Measurements from ENCODE around the gene RMP24.
A peak's percentile ranks its signal among the peaks of the same experiment; 100 is the strongest.

RMP24 gene

GRCh38 chr18:35938562-35938961 lies 33.9 kb upstream of the RMP24 start:
- TF ChIP-seq MYBL2 (CRISPR knock-in tag; IDR thresholded peaks at IDR 0.05) (no peak), IRF1 (CRISPR knock-in tag; IDR thresholded peaks at IDR 0.05) (no peak)
- Mint-ChIP-seq H3K27ac (no peak overlapping the region), H3K4me1 (peaks cover 27% of the 10 kb centered on the region), H3K27me3 (ENCODE audit: low read depth) (no peaks in the 10 kb centered on the region), H3K4me3 (no peak overlapping the region), H3K9me3 (peaks cover 4% of the 10 kb centered on the region), H3K36me3 (peaks cover 46% of the 10 kb centered on the region)
- ChIA-PET POLR2A (no interaction called here), CTCF (interaction anchor here (0.7 to 4.5 kb wide), 8 partner anchors 9 to 182 kb away, joined by 3 to 39 read pairs (median 6); no protein-coding TSS in a partner anchor)
- ATAC-seq (no peak), DNase-seq (ENCODE audit: low spot score) (no peak)

GRCh38 chr18:35939138-35939537 lies 33.3 kb upstream of the RMP24 start:
- CTCF ChIA-PET: interaction anchor here (0.9 to 4.5 kb wide), 8 partner anchors 9 to 183 kb away, joined by 3 to 39 read pairs (median 6); no protein-coding TSS in a partner anchor
- Mint-ChIP-seq H3K27ac (peak overlapping the region; percentile 19; the same call in 1 of the 2 replicates), H3K27me3 (ENCODE audit: low read depth) (no peaks in the 10 kb centered on the region), H3K4me3 (no peak overlapping the region), H3K36me3 (peaks cover 49% of the 10 kb centered on the region), H3K4me1 (peaks cover 27% of the 10 kb centered on the region), H3K9me3 (peaks cover 4% of the 10 kb centered on the region)
- DNase-seq (ENCODE audit: low spot score) (peak; percentile 44), ATAC-seq (peak; percentile 97)
- POLR2A ChIA-PET: no interaction called here
- TF ChIP-seq CTCF (IDR thresholded peaks at IDR 0.05): peak; percentile 33; the same call in 1 of the 2 replicates
- TF ChIP-seq MAX (CRISPR knock-in tag; IDR thresholded peaks at IDR 0.05): no peak
- no peak for TF ChIP-seq E2F4 (CRISPR knock-in tag; IDR thresholded peaks at IDR 0.05; ENCODE audit: borderline replicate concordance, low read depth)

- Mint-ChIP-seq H3K27ac (no peak overlapping the region), H3K4me3 (no peak overlapping the region), H3K4me1 (peaks cover 27% of the 10 kb centered on the region), H3K36me3 (peaks cover 55% of the 10 kb centered on the region), H3K9me3 (peaks cover 4% of the 10 kb centered on the region), H3K27me3 (ENCODE audit: low read depth) (no peaks in the 10 kb centered on the region)
- ATAC-seq (no peak), DNase-seq (ENCODE audit: low spot score) (no peak)
- TF ChIP-seq IRF1 (CRISPR knock-in tag; IDR thresholded peaks at IDR 0.05): no peak
- no peak for TF ChIP-seq PRRX2 (CRISPR knock-in tag; IDR thresholded peaks at IDR 0.05)
- TF ChIP-seq HMGA2 (CRISPR knock-in tag; IDR thresholded peaks at IDR 0.05): no peak
- no peak for TF ChIP-seq TP53 (CRISPR knock-in tag; IDR thresholded peaks at IDR 0.05)
- no peak for TF ChIP-seq ZNF281 (CRISPR knock-in tag; IDR thresholded peaks at IDR 0.05)
- TF ChIP-seq GABPB1 (CRISPR knock-in tag; IDR thresholded peaks at IDR 0.05): no peak
- CTCF ChIA-PET: interaction anchor here (1.2 to 4.5 kb wide), 2 partner anchors 9 to 185 kb away, joined by 4 to 39 read pairs; no protein-coding TSS in a partner anchor
- POLR2A ChIA-PET: interaction anchor here (0.6 kb wide), 1 partner anchor 31 kb away, joined by 3 read pairs; no protein-coding TSS in a partner anchor
These were observed 31.2 kb upstream of the RMP24 start for GRCh38 chr18:35941299-35941698.

- no peaks in the 10 kb centered on the region for H3K27me3 Mint-ChIP-seq (ENCODE audit: low read depth)
- POLR2A ChIA-PET: no interaction called here
- DNase-seq (ENCODE audit: low spot score): no peak
These were observed 30.3 kb upstream of the RMP24 start for GRCh38 chr18:35942133-35942532.

More at GRCh38 chr18:35942133-35942532, 30.3 kb upstream of the RMP24 start:
- ATAC-seq: no peak
- Mint-ChIP-seq H3K4me1 (peaks cover 32% of the 10 kb centered on the region), H3K36me3 (peaks cover 51% of the 10 kb centered on the region), H3K27ac (peak overlapping the region; percentile 57), H3K4me3 (no peak overlapping the region), H3K9me3 (peaks cover 2% of the 10 kb centered on the region)
- TF ChIP-seq ESRRA (CRISPR knock-in tag; IDR thresholded peaks at IDR 0.05; ENCODE audit: borderline replicate concordance): no peak
- CTCF ChIA-PET: interaction anchor here (1.2 to 4.5 kb wide), 2 partner anchors 8 to 186 kb away, joined by 4 to 39 read pairs; no protein-coding TSS in a partner anchor

All from WTC11 (cell line).